Uterus (tissue), 4 donors: ENCODE data around the gene ENDOD1. TPM values are rescaled to one million over a fixed set of nuclear protein-coding genes. Genes with fewer than 3 reads are reported as not detected.
"Not testable (repeated sequence)": the region's sequence is repeated elsewhere in the genome, so short reads cannot be mapped to it uniquely, and the experiment has no call there.

Source experiments
- DNase-seq, 2 donors: peaks; one replicate each; pipeline ENCODE4 v3.0.0-alpha.2; 2019 to 2020
- H3K27ac ChIP-seq, 2 donors: fragments of 200-600 bp; sonication (generic); 1 replicate in 1 of 2; 2 replicates in 1 of 2; pipeline ENCODE4 v1.5.1; 2016 to 2018
- H3K27me3 ChIP-seq, 2 donors: fragments of 200-600 bp; sonication (generic); one replicate each; pipeline ENCODE4 v1.5.1; 2018 to 2019; ENCODE audit warnings: control low read depth in 1 of 2
- H3K36me3 ChIP-seq, 2 donors: fragments of 200-600 bp; sonication (generic); one replicate each; pipeline ENCODE4 v1.5.1; 2019; ENCODE audit warnings: control low read depth in 1 of 2
- H3K4me1 ChIP-seq, 2 donors: fragments of 200-600 bp; sonication (generic); one replicate each; pipeline ENCODE4 v1.5.1; 2018 to 2019; ENCODE audit warnings: control low read depth in 1 of 2
- H3K4me3 ChIP-seq, 2 donors: fragments of 200-600 bp; sonication (generic); 1 replicate in 1 of 2; 2 replicates in 1 of 2; pipeline ENCODE4 v1.5.1; 2018 to 2019; ENCODE audit warnings: mild to moderate bottlenecking in 1 of 2
- H3K9me3 ChIP-seq, 2 donors: fragments of 200-600 bp; sonication (generic); one replicate each; pipeline ENCODE4 v1.5.1; 2019; ENCODE audit warnings: control low read depth in 1 of 2
- CTCF ChIP-seq, 4 experiments: fragments of 200-600 bp in 2 of 4; fragments of 450-650 bp in 2 of 4; sonication (generic) in 2 of 4; IDR thresholded peaks; one replicate each; pipeline ENCODE4 v1.5.1; 2016 to 2019; ENCODE audit warnings: antibody characterized with exemption in 4 of 4, mild to moderate bottlenecking in 2 of 4, moderate library complexity in 1 of 4
- POLR2A ChIP-seq, 2 donors: fragments of 450-650 bp; IDR thresholded peaks; one replicate each; pipeline ENCODE4 v1.6.1; 2016; ENCODE audit warnings: antibody characterized with exemption in 2 of 2, mild to moderate bottlenecking in 1 of 2, moderate library complexity in 1 of 2
- intact Hi-C: fragments of 100-400 bp; cut with DNase I; formaldehyde crosslinking; loops from one replicate; pipeline ENCODE4 v1.15.1; 2023; ENCODE audit warnings: low total_unique reads
- total RNA-seq, 4 donors: library from RNA; depleted of rRNA in 3 of 4; stranded (reverse); fragments of >200 nt in 3 of 4; gene quantifications; one replicate each; pipeline versions ENCODE4 v1.1.0 to v1.2.4, GENCODE V29; 2014 to 2023
- donor health status: DM: yes; HTN: yes; CAD: no.

ENDOD1 gene
- total RNA-seq, 4 donors from 2014 or later: 35.0 to 82.9 (median 60.0) TPM

GRCh38 chr11:95134491-95134890 is 44.8 kb downstream of the ENDOD1 start:
- Histone ChIP-seq H3K9me3 (no peaks in the 10 kb centered on the region), H3K27ac (peak overlapping the region in 1 of 2 donors; percentile 37), H3K27me3 (no peaks in the 10 kb centered on the region), H3K4me1 (no peaks in the 10 kb centered on the region), H3K4me3 (no peak overlapping the region), H3K36me3 (no peaks in the 10 kb centered on the region)
- no peak for TF ChIP-seq CTCF (IDR thresholded peaks at IDR 0.05)
- no peak for TF ChIP-seq POLR2A (IDR thresholded peaks at IDR 0.05)
- intact Hi-C loops: no loop called here
- no peak for DNase-seq

GRCh38 chr11:95135155-95135554 is 45.5 kb downstream of the ENDOD1 start:
- no peak for TF ChIP-seq CTCF (IDR thresholded peaks at IDR 0.05)
- no peak for TF ChIP-seq POLR2A (IDR thresholded peaks at IDR 0.05)
- Histone ChIP-seq H3K9me3 (no peaks in the 10 kb centered on the region), H3K27me3 (no peaks in the 10 kb centered on the region), H3K4me3 (no peak overlapping the region), H3K4me1 (no peaks in the 10 kb centered on the region), H3K27ac (no peak overlapping the region), H3K36me3 (no peaks in the 10 kb centered on the region)
- DNase-seq: no peak
- intact Hi-C loops: no loop called here

- Histone ChIP-seq H3K36me3 (no peaks in the 10 kb centered on the region), H3K9me3 (no peaks in the 10 kb centered on the region), H3K4me1 (no peaks in the 10 kb centered on the region), H3K27me3 (no peaks in the 10 kb centered on the region), H3K27ac (no peak overlapping the region), H3K4me3 (no peak overlapping the region)
- no peak for DNase-seq
- TF ChIP-seq CTCF (IDR thresholded peaks at IDR 0.05): no peak
- no peak for TF ChIP-seq POLR2A (IDR thresholded peaks at IDR 0.05)
- intact Hi-C loops: no loop called here
These were observed 46.2 kb downstream of the ENDOD1 start for GRCh38 chr11:95135880-95136279.

GRCh38 chr11:95136747-95137146 is 47.1 kb downstream of the ENDOD1 start:
- H3K9me3 ChIP-seq, H3K36me3 ChIP-seq, H3K4me1 ChIP-seq, DNase-seq, H3K27ac ChIP-seq, H3K4me3 ChIP-seq, intact Hi-C loops, H3K27me3 ChIP-seq: not testable (repeated sequence)

- H3K27ac ChIP-seq: no peak overlapping the region
- H3K27me3 ChIP-seq: no peaks in the 10 kb centered on the region
- no peak overlapping the region for H3K4me3 ChIP-seq
- H3K36me3 ChIP-seq: no peaks in the 10 kb centered on the region
- no peaks in the 10 kb centered on the region for H3K9me3 ChIP-seq
- H3K4me1 ChIP-seq: no peaks in the 10 kb centered on the region
- TF ChIP-seq POLR2A (IDR thresholded peaks at IDR 0.05): no peak
- no peak for TF ChIP-seq CTCF (IDR thresholded peaks at IDR 0.05)
- intact Hi-C loops: no loop called here
- DNase-seq: no peak
These were observed 47.7 kb downstream of the ENDOD1 start for GRCh38 chr11:95137299-95137698.

- H3K9me3 ChIP-seq: no peaks in the 10 kb centered on the region
- TF ChIP-seq CTCF (IDR thresholded peaks at IDR 0.05) (peak; percentile 15 to 41 (median 20)), POLR2A (IDR thresholded peaks at IDR 0.05) (no peak)
- no peak overlapping the region for H3K27ac ChIP-seq
- H3K4me3 ChIP-seq: no peak overlapping the region
- intact Hi-C loops: no loop called here
- no peaks in the 10 kb centered on the region for H3K27me3 ChIP-seq
- DNase-seq: no peak
- no peaks in the 10 kb centered on the region for H3K36me3 ChIP-seq
- no peaks in the 10 kb centered on the region for H3K4me1 ChIP-seq
These were observed 48.8 kb downstream of the ENDOD1 start for GRCh38 chr11:95138448-95138847.
